DMS153 treated with DMSO at 0.1 percent for 48 hours (cell line): ENCODE results near the gene AHDC1.
"Not testable (repeated sequence)": the region's sequence is repeated elsewhere in the genome, so short reads cannot be mapped to it uniquely, and the experiment has no call there.

ENCODE experiments used
- DNase-seq: peaks from one replicate; lab custom pipeline; 2025; ENCODE audit not compliant: unreplicated experiment; lab: John Stamatoyannopoulos, UW

The AHDC1 gene

DNA sequence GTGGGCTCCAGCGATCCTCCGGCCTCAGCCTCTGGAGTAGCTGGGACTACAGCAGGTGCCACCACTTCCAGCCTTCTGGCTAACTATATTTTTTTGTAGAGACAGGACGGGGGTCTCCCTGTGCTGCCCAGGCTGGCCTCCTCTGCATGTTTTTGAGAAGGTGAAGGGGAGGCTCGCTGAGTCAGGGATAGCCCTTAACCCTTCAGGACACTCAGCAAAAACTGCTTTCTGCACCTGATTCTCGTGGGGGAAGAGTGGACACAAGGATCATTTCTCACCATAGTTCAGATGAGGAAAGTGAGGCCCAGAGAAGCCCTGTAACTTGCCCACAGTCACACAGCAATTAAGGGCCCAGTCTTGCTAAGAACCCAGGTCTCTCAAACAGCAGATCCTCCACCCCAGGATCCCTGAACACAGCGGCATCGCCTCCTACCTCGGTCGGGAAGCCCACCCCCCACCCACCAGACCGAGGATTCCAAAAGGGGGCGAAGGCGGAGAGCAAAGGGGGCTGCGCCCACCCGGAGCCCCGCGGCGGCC lies 29.8 kb upstream of the AHDC1 start:
- DNase-seq, result no peak

DNA sequence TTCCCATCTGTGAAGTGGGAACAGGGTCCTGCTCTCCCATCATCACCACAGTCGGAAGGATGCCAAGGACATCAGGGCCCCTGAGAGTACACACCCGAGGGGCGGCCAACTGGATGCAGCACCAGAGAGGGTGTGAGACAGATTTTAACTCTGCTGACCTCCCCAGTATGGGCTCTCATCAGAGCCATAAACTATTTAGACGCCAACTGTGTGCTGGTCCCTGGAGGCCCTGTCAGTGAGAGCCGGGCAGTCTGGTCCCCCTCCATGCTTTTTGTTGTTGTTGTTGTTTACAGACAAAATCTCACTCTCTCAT lies 29.3 kb upstream of the AHDC1 start:
- DNase-seq, result no peak

DNA sequence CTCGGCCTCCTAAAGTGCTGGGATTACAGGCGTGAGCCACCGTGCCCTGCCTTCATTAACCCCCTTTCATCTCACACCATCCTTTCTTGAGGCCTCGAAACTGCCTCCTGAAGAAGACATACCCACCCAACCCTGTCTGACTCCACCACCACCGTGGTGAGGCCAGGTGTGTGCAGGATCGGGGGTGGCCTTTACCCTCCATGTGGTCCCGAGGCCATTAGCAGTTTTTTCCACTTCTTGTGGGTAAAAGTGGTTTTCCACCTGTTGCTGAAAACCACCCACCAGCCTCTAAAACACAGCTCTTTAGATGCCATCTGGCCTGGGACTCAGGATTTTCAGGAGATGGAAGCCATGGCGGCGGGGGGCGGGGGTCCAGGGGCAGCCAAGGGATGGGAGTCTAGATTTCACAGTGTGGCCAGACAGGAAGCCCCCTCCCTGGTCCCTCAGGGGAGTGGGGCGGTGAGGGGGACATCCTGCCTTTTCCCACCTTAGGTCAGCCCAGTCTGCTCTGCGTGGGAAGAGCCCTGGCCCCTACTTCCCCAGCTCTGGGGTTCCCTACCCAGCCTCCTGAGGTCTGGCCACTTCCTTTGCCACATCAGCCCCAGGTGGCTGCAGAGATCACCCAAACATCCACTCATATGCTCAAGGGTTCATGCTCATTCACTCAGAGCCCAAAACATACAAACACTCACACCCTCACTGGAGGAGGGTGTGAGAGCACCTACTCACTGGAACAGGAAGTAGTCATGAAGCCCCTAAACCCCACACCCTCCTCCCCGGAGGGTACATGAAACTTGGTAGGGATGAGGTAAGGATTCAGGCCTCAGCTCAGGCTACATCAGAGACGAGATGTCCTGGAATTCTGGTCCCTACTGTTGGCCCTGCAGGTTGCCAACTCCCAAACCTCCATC lies 28.7 kb upstream of the AHDC1 start:
- DNase-seq, result no peak

DNA sequence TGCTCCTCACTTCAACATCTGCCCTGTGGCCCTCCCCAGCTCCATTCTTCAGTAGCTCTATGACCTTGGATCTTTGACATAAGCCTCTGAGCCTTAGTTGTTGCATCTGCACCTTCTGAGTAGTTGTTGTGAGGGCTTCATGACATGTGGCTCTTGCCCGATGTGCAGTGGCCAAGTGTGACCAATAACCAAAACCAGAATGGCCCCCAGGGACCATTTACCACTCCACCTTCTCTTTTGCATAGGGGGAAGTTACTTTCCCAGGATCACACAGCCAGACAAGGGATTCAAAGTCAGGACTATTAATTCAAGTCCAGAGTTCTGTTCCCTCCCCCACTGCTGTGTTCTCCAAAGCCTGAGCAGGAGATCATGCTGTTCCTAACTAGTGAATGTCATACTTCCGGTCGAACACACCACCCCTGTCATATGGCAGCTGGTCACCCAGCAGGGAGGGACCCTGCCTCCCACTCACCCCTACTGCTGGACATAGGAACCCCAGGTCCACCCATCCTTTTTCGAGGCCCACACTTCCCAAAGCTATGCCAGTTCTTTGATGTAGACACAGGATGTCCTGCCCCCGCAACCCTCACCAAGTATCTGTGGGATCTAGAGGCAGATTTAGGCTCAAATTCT lies 27.0 kb upstream of the AHDC1 start:
- no peak for DNase-seq

DNA sequence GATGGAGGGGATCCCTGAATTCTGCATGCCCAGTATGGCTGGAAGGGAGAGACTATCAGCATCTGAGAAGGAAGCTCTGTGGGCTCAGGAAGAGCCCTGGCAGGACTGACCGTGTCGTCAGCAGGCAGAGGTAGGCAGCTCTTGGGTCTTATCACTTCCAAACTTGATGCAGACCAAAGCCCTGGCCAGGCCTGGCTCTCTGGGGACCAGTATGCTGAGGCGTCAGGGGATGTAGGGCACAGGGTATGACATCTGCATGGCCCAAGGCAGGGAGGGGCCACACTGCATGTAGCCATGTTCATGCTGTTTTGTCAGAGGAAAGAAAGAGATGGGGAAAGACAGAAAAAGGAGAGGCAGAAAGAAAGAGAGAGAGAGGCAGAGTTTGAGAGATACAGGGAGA lies 24.8 kb upstream of the AHDC1 start:
- DNase-seq, result no peak

DNA sequence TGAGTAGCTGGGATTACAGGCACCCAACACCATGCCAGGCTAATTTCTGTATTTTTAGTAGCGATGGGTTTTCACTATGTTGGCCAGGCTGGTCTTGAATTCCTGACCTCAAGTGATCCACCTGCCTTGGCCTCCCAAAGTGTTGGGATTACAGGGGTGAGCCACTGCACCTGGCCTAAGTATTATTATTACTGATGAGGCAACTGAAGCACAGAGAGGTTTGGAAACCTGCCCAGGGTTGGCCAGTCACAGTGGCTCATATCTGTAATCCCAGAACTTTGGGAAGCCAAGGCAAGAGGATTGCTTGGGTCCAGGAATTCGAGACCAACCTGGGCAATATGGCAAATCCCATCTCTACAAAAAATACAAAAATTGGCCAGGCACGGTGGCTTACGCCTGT lies 23.8 kb upstream of the AHDC1 start:
- not testable (repeated sequence) for DNase-seq

DNA sequence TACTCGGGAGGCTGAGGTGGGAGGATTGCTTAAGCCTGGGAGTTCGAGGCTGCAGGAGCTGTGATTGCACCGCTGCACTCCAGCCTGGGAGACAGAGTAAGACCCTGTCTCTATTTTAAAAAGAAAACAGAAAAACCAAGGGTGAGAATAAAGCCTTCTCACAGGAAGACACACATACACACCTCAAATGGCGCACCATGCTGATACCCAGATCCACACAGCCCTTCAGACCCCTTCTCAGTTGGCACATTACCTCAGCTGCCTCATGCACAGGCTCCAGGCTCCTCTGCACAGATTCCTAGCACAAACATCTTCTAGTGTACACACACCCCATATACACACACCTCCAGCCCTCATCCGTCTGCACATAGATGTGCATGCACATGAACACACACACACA lies 23.1 kb upstream of the AHDC1 start:
- DNase-seq, result no peak

DNA sequence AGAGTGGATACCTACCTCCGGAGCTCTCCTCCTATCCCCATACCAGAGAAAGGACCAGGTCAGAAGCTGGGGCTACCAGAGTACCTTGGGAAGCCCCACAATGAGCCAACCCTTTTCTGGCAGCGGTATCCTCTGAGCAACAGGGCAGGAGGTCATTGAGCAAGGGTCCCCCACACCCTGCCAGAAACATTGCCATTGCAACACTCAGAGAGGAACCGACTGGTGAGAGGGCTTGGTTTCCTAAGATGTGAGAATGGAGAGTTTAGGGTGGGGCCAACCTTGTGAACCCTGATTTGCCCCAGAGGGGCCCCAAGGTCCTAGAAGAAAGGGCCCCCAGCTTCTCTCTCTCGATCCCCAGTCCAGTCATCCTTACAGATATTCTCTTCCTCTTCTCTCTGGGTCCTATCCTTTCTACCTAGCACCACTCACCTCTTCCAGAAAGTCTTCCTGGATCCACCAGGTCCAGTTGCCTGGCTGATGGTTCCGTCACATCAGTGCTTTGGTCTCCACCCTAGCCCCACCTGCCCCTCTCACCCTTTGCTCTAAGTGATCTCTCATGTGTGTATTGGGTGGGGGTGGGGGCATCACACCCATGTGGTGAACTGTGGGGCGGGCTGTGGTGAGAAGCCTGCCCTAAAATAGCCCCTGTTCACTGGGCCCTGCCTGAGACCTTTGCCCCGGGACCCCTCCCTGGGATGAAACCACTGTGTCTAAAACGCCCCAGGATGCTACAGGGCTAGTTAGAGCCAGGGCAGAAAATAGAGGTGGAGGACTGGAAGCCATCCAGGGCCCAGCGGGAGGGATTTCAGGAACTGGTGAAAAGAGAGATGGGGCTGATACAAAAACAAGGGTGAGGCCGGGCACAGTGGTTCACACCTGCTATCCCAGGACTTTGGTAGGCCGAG lies 22.3 kb upstream of the AHDC1 start:
- DNase-seq, result no peak

DNA sequence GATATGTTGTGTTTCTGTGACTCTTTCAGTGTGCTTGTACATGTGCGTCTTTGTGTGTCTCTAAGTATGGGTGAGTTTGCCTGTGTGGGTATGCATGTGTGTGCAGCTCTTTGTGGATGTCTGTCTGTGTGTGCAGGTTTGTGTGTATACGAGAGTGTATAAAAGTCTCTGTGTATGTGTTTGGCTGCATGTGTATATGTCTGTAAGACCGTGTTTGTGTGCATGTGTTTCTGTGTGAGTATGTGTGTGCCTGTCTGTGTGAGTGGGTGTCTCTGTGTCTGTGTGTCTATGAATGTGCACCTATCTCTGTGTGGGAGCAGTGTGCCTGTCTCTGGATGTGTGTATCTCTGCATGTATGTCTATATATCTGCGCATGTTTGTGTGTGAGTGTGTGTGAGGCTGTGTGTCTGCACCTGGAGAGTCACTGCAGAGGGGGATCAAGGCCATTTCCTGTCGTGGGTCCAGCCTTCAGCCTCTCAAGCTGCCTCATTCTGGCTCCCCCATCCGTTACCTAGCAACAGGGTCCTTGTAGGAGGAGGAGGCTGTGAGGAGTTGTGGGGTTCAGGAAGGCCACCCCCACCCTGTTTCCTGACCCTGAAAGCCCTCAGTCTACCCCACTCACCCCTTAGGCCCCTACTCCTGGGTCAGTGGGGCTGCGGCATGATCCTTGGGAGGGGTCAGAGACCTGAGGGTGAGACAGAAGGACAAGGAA lies 20.7 kb upstream of the AHDC1 start:
- no peak for DNase-seq

DNA sequence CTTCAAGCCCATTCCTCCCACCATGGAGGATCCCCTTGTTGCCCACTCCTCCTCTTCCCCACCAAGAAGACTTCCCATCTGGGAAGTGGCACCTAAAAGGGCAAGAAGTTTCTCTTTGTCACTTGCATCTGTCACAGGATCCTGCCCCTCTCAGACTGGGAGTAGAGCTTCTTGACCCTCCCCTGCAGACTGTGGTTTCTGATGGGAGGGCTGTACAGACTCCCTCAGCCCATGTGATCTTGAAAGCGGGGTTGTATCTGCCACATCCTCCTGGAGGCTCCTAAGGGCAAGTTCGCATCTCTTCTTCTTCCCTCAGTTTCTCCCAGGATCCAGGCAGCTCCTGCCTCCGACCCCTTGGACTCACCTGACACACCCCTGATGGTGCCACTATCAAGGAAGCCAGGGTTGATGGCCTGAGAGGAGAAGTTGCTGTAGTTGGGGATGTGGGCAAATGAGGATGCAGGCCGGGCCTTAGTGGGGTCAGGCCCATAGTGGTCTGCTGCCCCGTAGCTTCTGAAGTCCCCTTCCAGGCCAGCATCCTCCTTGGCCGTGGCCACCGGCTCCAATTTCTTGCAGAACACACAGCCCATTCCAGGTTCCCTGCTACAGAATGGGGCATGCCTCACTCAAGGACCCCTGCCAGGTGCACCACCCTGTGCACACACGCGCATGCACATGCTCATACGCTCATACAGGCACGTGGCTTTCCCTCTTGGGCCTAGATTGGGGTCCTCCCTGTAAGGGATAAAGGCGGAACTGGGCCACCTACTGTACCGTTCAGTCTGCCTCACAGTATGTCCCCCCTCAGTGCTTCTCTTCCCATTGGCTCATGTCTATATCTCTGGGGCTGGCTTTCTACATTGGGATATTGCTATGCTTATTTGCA lies 19.6 kb upstream of the AHDC1 start:
- no peak for DNase-seq

DNA sequence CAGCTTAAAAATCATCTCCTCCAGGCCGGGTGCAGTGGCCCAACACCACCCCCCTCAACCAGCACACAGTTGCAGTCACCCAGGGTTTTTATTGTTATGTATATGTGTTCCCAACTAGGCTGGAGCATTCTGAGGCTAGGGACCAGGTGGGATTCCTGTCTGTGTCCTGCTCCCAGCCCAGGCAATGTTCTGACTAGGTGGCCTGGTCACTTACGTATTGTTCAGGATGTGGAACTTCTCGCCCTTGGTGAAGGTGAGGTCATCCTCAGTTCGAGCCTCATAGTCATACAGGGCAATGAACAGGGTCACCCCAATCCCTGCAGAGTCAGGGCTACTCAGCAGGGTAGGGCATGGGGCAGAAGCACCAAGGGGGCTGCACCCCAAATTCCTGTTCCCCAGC lies 18.9 kb upstream of the AHDC1 start:
- DNase-seq, result no peak

DNA sequence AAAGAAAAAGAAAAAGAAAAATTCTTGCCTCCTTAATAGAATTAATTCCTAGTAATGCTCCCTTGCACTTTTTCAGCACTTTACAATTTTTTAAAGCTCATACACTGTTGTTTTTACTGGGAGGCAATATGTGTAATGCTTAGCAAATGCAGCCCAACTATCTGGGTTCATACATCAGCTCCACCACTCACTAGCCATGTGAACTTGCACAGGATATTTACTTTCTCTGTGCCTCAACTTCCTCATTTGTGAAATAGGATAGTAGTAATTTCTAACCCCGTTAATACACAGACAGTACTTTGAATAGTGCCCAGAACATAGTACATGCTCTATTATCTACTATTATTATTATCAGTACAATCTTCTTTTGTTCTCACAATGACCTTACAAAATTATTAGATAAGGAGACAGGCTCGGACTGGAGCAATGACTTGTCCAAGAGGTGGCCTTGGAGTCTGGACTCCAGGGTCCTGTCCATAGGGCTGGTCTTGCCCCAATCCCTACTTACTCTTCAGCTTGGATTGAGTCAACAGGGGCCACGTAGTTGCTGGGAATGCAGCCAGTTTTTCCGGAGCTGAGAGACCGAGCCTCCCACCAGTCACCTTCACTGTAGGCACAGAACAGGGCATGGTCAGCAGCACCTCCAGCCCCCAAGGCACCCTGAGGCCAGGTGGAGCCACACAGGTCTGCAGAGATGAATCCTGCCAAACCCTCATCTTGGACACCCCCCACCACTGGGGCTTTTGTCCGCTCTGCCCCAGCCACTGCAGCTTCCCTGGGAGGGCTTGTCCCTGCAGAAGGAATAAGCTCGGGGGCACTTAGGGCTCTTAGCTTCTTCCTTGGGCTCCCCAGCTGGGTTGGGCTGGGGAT lies 17.3 kb upstream of the AHDC1 start:
- no peak for DNase-seq

DNA sequence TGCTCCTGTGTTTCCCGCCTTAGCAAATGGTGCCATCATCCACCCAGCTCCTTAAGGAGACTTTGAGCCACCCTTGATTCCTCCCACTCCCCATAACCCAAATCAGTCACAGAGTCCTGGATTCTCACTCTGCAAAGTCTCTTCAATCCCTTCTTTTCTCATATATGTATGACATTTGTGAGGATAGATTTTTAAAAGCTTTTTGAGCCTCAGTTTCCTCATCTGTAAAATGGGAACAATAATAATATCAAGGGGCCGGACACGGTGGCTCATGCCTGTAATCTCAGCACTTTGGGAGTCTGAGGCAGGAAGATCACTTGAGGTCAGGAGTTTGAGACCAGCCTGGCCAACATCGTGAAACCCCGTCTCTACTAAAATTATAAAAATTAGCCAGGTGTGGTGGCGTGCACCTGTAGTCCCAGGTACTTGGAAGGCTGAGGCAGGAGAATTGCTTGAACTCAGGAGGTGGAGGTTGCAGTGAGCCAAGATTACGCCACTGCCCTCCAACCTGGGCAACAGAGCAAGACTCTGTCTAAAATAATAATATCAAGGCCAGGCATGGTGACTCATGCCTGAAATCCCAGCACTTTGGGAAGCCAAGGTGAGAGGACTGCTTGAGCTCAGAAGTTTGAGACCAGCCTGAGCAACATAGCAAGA lies 16.0 kb upstream of the AHDC1 start:
- not testable (repeated sequence) for DNase-seq

DNA sequence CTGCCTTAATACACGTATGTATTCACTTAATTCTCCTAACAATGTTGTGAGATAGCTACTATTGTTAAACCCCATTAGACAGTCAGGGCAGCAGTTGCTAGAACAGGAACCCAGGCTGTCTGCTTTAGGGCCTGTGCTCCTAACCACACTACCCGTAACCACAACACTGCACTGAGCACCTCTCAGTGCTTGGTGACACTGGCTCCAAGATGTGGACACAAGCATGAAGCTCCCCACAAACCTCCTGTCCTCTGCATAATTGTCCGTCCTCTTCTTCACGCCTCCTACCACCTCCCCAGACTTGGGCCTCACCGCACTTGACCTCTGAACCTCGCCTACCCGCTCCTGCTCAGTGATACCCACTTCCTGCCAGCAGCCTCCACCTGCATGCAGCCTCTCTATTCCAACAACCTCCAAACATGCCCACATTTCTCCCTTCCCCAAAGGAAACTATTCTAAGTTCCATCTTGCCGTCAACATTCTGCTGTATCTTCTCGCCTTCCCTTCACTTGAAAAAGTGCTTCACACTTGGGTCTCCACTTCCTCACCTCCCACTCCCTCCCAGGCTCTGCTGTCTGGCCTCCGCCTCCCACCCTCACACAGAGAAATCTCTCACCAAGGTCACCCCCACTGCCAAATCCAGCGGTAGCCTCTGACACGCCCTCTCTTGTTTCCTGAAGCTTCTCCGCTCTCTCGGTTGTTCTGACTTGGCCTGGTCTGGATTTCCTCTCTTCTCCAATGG lies 14.6 kb upstream of the AHDC1 start:
- DNase-seq, result no peak

DNA sequence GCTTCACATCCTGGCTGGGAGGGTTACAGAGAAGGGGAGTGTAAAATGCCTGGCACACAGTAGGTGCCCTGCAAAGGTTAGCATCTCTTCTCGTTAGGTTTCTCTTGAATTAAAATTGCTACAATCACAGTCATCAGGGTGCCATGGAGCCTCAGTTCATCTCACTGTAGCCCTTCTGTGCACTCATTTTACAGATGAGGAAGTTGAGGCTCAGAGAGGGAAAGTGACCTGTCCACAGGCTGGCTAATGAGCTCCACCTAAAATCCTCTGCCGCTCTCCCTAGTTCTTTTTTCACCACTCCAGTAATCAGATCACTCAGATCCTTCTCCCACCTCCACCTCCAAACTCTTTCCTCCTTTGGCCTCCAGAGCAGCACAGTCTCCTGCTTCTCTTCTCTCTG lies 13.5 kb upstream of the AHDC1 start:
- no peak for DNase-seq

DNA sequence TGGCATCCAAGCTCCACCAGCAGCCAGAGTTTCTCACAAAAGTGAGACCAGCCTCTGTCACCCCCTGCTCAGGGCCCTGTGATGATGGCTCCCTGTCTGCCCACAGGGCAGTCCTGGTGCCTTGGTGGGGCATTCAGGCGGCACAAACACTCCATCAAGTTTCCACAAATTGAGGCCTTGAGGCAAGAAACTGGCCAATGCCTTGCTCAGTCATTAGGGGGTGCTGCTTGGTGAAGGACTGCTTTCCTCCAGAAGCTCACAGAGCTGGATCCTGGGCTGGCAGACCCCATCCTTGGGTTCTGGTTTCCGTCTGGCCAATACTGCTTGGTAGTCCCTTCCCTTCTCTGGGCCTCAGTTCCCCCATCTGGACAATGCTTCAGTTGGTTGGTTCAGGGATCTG lies 12.5 kb upstream of the AHDC1 start:
- DNase-seq, result no peak

DNA sequence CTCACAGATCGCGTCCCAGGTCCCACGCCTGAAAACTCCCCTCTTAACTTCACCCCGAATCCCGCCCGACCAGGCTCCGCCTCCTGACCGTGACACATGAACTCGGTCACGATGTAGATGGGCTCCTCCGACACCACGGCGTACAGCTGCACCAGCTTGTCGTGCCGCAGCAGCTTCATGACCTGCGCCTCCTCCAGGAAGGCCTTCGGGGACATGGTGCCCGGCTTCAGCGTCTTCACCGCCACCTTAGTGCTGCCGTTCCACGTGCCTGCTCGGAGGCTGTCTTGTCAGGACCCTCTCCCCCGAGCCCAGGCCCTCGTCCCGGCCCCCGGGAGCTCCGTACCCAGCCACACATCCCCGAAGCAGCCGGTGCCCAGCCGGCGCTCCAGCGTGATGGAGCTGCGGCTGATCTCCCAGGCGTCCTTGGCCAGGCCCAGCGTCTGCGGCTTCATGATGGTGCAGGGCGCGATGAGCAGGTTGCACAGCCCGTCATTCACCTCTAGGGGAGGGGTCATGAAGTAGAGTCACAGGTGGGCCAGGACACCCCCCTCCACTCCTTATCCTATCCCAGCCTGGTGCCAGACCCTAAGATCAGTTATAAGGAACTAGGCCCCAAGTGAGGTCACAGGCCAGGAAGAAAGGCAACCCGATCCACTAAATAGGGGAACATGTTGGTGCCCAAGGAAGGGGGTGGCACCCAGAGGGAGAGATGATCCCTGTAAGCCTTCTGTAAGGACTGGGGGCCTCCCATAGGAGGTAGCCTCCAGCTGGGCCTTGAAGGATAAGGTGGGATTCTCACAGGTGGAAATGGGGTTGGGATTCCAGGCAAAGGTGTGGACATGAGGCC lies 11.6 kb upstream of the AHDC1 start:
- DNase-seq, result no peak
